GM21390 (cell line): ENCODE measurements around the gene FGF12.

Experiments used
- ATAC-seq: cut with Tn5 transposase; IDR thresholded peaks from one replicate; pipeline ENCODE4 v1.9.1; 2021; ENCODE audit not compliant: unreplicated experiment

The FGF12 gene

DNA sequence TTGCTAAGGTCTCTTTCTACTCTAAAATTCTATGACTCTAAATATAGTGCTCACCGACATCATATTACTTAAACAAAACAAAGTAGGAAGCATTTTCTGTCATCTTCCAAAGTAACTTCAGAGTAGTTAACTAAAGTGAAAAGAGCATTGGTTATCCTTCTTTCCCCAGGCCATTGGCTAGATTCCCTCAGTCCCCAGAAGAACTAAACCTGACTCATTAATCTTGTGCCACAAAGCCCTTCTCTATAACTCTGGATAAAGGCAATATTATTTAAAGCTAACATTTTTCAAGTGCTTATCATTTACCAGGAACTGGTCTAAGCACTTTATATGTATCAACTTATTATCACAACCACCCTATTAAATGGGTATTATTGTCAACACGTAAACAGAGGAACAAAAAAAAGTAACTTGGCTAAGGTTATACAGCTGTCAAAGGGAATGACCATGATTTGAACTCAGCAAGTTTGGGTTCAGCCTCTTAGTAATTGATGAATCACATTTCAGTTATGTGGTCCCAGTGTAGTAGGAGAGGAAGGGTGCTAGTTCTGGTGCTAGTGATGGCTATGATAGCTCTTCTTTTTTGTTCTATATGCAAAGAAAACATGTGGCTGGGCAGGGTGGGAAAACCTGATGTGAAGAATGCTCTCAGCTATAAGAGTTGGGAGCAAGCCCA is 304.9 kb downstream of the FGF12 start:
- ATAC-seq = no peak

DNA sequence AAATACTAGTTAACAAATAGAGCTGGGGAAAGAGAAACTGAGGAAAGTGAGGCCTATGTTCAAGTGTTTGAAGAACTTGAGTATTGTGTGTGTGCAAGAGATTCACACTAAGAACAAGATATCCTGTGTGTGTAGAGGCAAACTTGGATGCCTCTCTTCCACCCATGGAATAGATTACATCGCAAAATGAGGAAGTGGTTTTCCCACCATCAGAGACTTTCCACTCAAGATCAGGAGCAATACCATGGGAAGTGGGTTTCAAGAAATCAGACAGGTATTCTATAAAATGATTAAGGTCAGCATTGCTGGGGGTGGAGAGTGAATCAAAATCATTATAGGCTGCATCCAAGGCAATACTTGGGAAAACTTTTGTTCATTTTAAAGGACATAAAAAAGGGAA is 308.0 kb downstream of the FGF12 start:
- ATAC-seq = no peak

DNA sequence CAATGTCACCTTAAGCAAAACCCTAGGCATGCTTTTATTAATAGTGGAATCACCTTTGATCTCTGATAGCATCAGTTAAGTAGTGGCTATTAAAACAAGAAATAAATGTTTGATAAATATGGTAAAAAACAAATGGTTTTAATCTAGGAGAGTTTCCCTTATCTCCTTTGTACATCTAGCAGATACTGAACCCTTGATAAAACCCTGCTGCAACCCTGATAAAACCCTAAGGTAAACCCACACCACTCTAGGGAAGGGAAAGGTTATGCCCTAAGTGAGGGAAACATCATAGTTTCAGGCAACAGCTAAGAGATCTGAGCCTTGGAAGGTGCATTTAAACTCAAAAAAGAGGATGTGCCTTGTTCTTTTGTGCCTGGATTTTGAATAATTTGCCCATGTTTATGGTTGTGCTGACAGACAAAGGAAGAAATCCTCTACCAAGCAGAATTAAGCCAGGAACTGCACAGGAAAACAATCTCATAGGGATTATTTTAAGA is 309.7 kb downstream of the FGF12 start:
- ATAC-seq = no peak

DNA sequence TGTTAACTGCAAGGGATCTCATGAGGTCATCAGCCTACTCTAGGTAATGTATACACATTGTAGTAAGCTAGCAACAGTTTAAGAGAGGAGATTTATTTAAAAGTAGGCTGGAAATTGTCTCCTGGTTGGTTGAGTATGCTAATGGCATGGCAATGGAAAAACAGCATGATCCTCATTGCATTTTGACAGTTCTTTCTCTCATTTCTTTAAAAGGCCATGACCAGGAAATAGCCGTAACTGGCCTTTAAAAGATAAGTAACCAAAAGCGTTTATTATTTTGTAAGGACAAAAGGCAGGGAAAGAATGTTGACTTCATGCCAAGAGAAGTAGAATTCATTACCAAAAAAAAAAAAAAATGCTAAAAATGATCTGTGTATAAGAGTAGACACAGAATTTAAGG is 310.3 kb downstream of the FGF12 start:
- no peak for ATAC-seq

DNA sequence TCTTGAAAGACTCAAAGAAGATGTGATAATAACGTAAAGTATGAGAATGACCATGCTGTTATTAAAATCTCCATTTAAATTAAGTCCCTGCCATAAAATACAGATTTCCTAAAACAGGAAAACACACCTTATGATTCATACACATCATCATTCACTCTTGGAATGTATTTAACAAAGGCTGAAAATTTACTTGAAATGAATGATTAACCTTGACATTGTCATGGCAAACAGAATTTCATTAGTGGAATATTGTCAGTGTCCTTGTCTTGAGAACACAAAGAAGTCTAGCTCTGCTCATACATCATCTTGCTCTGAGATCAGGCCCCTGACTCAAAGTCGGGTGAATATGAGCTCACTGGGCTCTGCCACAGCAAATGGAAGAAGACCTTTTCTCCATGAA is 313.9 kb downstream of the FGF12 start:
- ATAC-seq = no peak

DNA sequence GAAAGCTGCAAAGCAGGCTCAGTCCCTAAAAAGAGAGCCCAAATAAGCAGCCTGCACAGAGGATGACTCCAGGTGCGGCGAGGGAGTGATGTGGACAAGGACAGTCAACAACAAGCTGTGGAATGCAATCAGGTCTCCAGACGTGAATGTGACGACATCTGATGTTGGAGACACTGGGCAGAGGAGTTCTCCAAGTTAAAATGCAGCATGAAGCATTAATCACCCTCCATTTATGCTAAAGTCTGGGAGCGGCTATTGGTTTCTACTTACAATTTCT is 316.7 kb downstream of the FGF12 start:
- no peak for ATAC-seq

DNA sequence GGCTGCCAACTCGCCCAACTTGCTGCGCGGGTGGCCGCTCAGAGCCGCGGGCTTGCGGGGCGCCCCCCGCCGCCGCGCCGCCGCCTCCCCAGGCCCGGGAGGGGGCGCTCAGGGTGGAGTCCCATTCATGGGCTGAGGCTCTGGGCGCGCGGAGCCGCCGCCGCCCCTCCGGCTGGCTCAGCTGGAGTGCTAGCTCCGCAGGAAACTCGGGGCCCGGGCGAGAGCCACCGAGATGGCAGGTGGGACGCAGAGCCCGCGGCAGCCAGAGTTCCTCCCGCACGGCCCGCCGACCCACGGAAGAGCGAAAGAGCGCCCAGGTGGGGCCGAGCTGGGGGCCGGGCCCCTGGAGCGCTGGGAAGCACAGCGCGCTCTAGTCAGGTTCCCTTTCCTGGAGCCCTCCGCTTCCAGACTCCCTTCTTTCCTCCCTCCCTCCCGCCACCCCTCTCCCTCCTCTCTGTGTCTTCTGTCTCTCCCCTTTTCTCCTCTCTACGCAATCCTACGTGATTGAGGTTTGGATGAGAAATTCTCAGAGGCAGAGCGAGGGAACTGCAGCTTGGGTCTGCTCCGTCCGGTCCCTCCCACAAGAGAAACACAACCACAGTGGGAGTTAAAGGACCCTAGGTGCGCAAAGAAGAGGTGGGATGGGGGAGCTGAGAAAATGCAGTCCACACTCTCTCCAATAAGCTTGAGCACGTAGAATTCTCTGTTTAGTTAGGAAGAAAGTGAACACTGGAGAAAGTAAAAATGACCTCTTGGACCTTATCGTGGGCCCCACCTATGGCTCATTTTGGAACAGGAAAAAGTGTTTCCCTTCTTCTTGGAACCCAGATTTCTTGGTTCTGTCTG is 317.3 kb downstream of the FGF12 start:
- no peak for ATAC-seq

DNA sequence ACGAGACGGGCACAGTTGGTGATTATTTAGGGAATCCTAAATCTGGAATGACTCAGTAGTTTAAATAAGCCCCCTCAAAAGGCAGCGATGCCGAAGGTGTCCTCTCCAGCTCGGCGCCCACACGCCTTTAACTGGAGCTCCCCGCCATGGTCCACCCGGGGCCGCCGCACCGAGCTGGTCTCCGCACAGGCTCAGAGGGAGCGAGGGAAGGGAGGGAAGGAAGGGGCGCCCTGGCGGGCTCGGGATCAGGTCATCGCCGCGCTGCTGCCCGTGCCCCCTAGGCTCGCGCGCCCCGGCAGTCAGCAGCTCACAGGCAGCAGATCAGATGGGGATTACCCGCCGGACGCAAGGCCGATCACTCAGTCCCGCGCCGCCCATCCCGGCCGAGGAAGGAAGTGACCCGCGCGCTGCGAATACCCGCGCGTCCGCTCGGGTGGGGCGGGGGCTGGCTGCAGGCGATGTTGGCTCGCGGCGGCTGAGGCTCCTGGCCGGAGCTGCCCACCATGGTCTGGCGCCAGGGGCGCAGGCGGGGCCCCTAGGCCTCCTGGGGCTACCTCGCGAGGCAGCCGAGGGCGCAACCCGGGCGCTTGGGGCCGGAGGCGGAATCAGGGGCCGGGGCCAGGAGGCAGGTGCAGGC is 318.0 kb downstream of the FGF12 start:
- ATAC-seq = no peak

DNA sequence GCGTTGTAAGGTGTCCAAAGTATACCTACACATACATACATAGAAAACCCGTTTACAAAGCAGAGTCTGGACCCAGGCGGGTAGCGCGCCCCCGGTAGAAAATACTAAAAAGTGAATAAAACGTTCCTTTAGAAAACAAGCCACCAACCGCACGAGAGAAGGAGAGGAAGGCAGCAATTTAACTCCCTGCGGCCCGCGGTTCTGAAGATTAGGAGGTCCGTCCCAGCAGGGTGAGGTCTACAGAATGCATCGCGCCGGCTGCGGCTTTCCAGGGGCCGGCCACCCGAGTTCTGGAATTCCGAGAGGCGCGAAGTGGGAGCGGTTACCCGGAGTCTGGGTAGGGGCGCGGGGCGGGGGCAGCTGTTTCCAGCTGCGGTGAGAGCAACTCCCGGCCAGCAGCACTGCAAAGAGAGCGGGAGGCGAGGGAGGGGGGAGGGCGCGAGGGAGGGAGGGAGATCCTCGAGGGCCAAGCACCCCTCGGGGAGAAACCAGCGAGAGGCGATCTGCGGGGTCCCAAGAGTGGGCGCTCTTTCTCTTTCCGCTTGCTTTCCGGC is 318.6 kb downstream of the FGF12 start:
- no peak for ATAC-seq

DNA sequence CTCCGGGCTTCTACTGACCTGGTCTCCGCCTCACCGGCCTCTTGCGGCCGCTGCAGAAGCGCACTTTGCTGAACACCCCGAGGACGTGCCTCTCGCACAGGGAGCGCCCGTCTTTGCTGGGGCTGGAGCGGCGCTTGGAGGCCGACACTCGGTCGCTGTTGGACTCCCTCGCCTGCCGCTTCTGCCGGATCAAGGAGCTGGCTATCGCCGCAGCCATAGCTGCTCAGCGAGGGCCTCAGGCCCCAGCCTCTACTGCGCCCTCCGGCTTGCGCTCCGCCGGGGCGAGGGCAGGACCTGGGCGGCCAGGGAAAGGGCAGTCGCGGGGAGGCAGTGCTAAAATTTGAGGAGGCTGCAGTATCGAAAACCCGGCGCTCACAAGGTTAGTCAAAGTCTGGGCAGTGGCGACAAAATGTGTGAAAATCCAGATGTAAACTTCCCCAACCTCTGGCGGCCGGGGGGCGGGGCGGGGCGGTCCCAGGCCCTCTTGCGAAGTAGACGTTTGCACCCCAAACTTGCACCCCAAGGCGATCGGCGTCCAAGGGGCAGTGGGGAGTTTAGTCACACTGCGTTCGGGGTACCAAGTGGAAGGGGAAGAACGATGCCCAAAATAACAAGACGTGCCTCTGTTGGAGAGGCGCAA is 319.2 kb downstream of the FGF12 start:
- no peak for ATAC-seq

DNA sequence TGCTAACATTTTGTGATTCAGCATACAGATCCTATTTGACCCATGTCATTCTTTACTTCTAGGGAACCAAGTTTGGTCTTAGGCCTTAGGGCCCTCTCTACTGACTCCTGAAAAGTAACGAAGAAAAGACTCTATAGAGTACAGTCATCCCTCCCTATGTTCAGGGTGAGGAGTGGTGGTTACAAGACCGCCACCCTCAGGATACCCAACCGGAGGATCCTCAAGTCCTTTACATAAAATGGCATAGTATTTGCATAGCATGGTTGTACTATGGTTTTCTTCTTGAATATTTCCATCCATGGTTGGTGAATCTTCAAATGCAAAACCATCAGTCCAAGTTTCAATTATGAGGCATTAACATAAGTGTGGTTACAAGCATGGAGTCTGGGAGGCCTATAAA is 327.6 kb downstream of the FGF12 start:
- no peak for ATAC-seq

DNA sequence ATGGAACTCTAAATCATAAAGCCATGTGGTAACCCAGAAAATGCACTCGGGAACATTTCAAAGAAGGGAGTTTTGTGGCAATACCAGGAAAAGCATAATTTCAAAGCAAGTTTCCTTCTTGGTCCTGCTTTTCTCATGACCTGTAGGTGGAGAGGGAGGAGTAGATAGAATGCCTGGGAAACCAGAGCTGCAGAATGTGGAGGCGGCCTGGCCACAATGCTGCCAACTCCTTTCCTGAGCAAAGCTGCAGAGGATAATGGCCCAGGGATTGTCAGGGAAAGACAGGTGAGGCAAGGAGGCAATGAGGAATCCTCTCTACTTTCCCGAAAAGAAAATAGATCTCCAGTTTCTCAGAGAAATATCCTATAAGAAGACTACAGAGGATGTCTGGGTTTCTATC is 330.3 kb downstream of the FGF12 start:
- ATAC-seq = no peak

DNA sequence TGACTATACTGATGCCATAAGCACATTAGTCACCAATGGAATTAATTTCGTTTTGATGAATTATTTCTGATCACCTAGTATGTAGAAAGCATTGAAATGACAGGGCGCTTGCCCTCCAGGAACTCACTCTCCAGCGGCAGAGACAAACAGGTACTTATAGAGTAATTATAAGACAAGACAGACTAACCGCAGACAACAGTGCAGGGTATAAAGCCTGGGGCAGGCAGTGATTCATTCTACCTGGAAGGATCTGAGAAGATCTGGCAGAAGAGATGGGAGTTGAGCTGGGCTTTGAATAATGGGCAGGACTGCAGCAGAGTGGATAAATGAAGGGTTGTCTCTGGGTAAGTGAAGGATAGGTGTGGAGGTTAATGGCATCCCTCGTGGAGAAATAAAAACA is 331.8 kb downstream of the FGF12 start:
- ATAC-seq = no peak

DNA sequence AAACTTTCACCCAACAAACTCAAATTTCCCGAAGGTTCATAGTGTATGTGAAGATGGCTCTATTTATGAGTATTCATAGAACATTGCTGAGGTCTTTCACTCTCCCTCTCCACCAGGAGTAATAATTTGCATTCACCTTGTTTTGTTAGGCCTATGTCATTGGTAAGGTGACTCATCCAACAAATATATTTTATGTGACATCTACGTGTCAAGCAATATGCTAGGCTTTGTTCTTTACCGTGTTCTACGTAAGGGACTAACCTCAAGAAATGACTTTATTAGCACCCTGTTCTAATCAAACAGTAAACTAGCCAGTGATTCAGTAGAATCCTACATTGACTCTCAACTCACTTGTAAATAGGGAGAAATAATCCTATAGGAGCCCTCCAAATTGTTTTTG is 334.4 kb downstream of the FGF12 start:
- no peak for ATAC-seq

DNA sequence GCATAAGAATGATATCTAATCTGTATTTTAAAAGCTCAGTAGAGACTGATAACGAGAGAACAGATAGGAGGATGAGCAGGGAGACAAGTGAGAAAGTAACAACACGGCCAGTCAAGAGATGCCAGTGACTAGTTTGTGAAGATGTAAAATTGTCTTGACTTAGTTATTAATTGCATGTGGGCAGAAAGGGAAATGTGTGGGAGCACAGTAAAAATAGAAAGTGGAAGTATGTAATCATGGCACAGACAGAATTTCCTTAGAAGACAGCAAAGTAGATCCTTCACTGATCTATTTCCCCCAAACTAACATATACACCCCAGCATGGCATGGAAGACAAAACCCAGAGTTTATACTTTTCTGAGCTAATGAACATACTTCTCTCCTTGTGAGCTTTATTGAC is 344.5 kb downstream of the FGF12 start:
- ATAC-seq = no peak

DNA sequence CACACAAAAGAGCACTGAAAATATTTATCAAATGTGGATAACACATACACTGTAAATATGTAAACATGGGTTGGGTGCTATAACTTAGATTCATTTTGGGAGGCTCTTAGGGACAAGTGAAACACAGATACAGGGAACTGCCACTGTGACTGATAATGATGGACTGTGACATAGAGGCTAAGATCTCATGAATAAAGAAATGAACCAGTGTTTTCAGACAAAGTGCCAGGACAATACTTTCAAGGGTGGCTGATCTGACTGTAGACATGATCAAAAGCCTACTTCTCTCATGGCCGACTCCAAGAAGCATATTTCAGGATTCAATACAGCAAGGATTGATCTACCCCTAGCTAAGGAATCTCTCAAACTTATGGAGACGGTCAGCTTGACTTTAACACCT is 353.8 kb downstream of the FGF12 start:
- no peak for ATAC-seq

DNA sequence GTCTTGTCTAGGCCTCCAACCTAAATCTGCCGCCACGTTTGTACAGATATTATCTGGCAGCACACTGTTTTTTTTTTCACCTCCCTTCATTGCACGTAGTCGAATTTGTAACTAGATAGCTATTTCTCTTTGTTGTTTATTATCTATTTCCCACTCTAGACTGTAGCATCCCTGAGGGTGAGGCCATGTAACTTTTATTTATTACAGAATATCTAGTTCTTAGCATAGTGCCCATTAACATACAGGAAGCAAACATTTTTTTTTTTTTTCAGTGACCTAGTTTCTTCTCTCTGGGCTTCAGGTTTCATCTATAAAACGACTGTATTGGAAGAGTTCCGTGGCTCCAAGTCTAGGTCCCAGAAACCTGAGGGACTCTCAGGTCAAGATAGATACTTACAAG is 354.3 kb downstream of the FGF12 start:
- ATAC-seq = no peak

DNA sequence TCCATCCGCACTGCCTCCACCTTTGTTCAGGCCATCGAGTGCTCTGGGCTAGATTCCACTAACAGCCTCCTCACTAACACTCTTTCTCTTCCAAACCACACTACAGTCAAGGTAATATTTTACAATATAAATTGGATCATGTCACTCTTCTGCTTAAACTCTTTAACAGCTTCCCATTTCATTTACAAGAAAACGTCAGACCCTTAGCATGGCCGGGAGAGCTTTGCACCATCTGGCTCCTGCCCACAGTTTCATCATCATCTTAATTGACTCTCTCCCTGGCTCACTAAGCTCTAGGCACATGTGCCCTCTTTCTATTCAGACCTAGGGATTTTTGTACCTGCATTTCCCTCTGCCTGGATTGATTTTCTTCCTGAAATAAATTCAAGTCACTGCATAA is 354.7 kb downstream of the FGF12 start:
- no peak for ATAC-seq

DNA sequence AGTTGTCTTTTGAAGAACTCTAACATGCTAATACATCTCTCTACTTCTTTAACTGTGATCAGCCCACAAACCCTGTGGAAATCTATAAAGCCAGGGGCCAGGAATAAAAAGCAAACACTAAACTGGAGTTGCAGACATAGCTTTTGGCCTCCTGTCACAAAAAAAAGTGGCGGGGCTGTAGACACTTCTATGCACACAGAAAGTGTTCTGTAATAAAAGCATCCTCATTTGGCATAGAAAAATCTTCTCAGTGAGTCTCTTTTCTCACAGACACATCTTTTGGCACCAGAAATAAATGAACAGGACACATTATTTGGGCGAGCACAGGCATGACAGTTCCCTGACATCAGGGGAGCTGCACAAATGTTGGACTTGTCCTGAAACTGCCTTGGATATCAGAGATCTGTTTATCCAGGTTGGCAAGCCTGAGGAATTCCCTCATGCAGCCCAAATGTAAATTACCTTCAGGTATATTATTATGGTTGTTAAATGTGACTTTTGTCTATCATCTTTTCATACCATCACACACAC is 355.4 kb downstream of the FGF12 start:
- ATAC-seq = no peak

DNA sequence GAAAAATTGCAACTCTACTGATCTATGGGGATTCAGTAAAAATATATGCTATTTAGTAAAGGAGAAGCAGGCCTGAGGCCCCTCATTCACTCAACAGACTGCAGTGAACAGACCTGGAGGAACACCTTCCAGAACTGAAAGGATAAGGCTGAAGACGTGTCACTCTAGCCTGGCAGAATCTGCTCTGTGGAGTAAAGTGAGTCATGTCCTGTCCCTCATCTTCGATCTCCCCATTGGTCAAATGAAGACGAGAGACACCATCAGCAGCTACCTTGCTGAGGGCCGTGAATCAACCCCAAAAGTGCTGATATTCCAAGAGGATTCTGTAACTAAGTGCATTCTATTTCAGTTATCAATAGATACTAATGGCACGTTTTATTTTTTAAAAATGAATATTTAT is 359.7 kb downstream of the FGF12 start:
- no peak for ATAC-seq

DNA sequence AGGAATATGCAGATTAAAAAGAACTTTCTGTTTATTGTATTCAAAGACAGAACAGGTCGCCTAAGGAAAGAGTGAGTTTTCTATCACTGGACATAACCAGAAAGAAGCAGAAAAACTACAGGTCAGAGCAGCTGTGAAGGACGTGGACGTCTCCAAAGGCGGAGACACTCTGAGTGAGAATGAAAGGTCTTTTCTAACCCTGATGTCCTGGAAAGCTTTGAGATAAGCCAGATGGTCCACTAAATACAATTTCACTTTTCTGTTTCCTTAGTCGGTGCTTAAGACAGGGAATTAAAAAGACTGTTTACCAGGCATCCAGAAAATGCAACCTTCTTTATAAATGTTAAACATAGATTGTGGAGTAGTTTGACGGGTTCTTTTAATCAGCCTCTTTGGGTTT is 360.4 kb downstream of the FGF12 start:
- no peak for ATAC-seq
